ENCODE results near the gene NOX3. TPM values are rescaled to one million over a fixed set of nuclear protein-coding genes. Genes with fewer than 3 reads are reported as not detected.

The NOX3 gene
- total and polyA plus RNA-seq, 2 experiments from 2014 or later, result not detected

GRCh38 chr6:155398221-155398620 lies 57.4 kb downstream of the NOX3 start:
- Mint-ChIP-seq H3K4me3 (no peak overlapping the region), H3K36me3 (ENCODE audit: low read depth) (no peaks in the 10 kb centered on the region), H3K27me3 (ENCODE audit: insufficient read depth, low read depth, poor library complexity) (peaks cover 2% of the 10 kb centered on the region), H3K9me3 (no peaks in the 10 kb centered on the region), H3K27ac (no peak overlapping the region), H3K4me1 (peaks cover 7% of the 10 kb centered on the region)
- Histone ChIP-seq H2AFZ (no peak overlapping the region), H3K4me2 (no peak overlapping the region), H3K79me2 (replicated peaks; ENCODE audit: insufficient read depth) (no peaks in the 10 kb centered on the region), H3K27ac (ENCODE audit: low read depth) (no peak overlapping the region), H3K4me1 (ENCODE audit: insufficient read depth) (0 out of 2 replicates have a peak, but pooled peaks cover 6% of the 10 kb centered on the region), H3K9me2 (ENCODE audit: insufficient read depth) (no peaks in the 10 kb centered on the region; the same call in 1 of the 2 replicates), H3K27me3 (ENCODE audit: insufficient read depth) (no peaks in the 10 kb centered on the region), H3K36me3 (ENCODE audit: insufficient read depth) (no peaks in the 10 kb centered on the region), H4K20me1 (replicated peaks; ENCODE audit: insufficient read depth) (no peaks in the 10 kb centered on the region), H3K4me3 (no peak overlapping the region), H3F3A (replicated peaks; ENCODE audit: low read depth) (no peaks in the 10 kb centered on the region)
- ATAC-seq (no peak), DNase-seq (ENCODE audit: low spot score) (no peak)
- no peak for TF ChIP-seq JUNB (IDR thresholded peaks at IDR 0.05; ENCODE audit: unreplicated experiment)
- TF ChIP-seq CTCF (conservative IDR thresholded peaks at IDR 0.05; ENCODE audit: low read depth in 2 of 2), result no peak
- TF ChIP-seq STAT1 (IDR thresholded peaks at IDR 0.05; ENCODE audit: unreplicated experiment), result no peak
- TF ChIP-seq CREB1 (CRISPR knock-in tag; IDR thresholded peaks at IDR 0.05; ENCODE audit: low read depth), result no peak
- no peak for TF ChIP-seq POLR2AphosphoS5 (IDR thresholded peaks at IDR 0.05; ENCODE audit: low read depth)
- TF ChIP-seq EZH2phosphoT487 (IDR thresholded peaks at IDR 0.05; ENCODE audit: unreplicated experiment), result no peak
- no peak for TF ChIP-seq EZH2 (IDR thresholded peaks at IDR 0.05; ENCODE audit: low read depth, unreplicated experiment)
- no peak for TF ChIP-seq ZNF331 (CRISPR knock-in tag; IDR thresholded peaks at IDR 0.05; ENCODE audit: low read depth)
- TF ChIP-seq ZNF114 (CRISPR knock-in tag; IDR thresholded peaks at IDR 0.05), result no peak
- TF ChIP-seq NANOG (IDR thresholded peaks at IDR 0.05; ENCODE audit: borderline replicate concordance), result no peak
- no peak for TF ChIP-seq ZNF462 (CRISPR knock-in tag; IDR thresholded peaks at IDR 0.05)
- TF ChIP-seq REST (IDR thresholded peaks at IDR 0.05; ENCODE audit: unreplicated experiment), result no peak
- no peak for TF ChIP-seq ETS1 (IDR thresholded peaks at IDR 0.05)
